Osteocyte (in vitro differentiated cells): Measurements from ENCODE around the gene RASAL1. TPM values are rescaled to one million over a fixed set of nuclear protein-coding genes. Genes with fewer than 3 reads are reported as not detected.

Experiments
- DNase-seq: peaks from one replicate; pipeline ENCODE4 v3.0.0; 2021; ENCODE audit warnings: mixed read lengths; ENCODE audit not compliant: unreplicated experiment; ENCODE audit errors: extremely low spot score
- H3K27ac Mint-ChIP-seq: one replicate; pipeline ENCODE4 v1.8.0; 2021; ENCODE audit warnings: mild to moderate bottlenecking, mixed read lengths; ENCODE audit not compliant: unreplicated experiment
- H3K27me3 Mint-ChIP-seq: one replicate; pipeline ENCODE4 v1.8.0; 2021; ENCODE audit warnings: mixed read lengths; ENCODE audit not compliant: unreplicated experiment
- H3K36me3 Mint-ChIP-seq: one replicate; pipeline ENCODE4 v1.8.0; 2021; ENCODE audit warnings: mixed read lengths; ENCODE audit not compliant: unreplicated experiment
- H3K4me1 Mint-ChIP-seq: one replicate; pipeline ENCODE4 v1.8.0; 2021; ENCODE audit warnings: mixed read lengths; ENCODE audit not compliant: unreplicated experiment
- H3K4me3 Mint-ChIP-seq: one replicate; pipeline ENCODE4 v1.8.0; 2021; ENCODE audit warnings: mild to moderate bottlenecking, moderate library complexity, mixed read lengths; ENCODE audit not compliant: unreplicated experiment
- H3K9me3 Mint-ChIP-seq: one replicate; pipeline ENCODE4 v1.8.0; 2021; ENCODE audit warnings: mixed read lengths; ENCODE audit not compliant: unreplicated experiment
- CTCF ChIP-seq: fragments of 200-600 bp; sonication (generic); IDR thresholded peaks from 2 replicates; pipeline ENCODE4 v1.5.0; 2021; ENCODE audit warnings: antibody characterized with exemption, mild to moderate bottlenecking, moderate library complexity
- microRNA-seq: library from miRNA; unstranded; fragments of <30 nt; microRNA quantifications from one replicate; pipeline ENCODE4 v1.1.0, GENCODE V29; 2020; ENCODE audit not compliant: unreplicated experiment
- total RNA-seq: library from RNA; stranded (reverse); gene quantifications from 2 replicates; pipeline ENCODE4 v1.2.1, GENCODE V29; 2021

Gene RASAL1
- total RNA-seq, 1 donor from 2014 or later = not detected

DNA sequence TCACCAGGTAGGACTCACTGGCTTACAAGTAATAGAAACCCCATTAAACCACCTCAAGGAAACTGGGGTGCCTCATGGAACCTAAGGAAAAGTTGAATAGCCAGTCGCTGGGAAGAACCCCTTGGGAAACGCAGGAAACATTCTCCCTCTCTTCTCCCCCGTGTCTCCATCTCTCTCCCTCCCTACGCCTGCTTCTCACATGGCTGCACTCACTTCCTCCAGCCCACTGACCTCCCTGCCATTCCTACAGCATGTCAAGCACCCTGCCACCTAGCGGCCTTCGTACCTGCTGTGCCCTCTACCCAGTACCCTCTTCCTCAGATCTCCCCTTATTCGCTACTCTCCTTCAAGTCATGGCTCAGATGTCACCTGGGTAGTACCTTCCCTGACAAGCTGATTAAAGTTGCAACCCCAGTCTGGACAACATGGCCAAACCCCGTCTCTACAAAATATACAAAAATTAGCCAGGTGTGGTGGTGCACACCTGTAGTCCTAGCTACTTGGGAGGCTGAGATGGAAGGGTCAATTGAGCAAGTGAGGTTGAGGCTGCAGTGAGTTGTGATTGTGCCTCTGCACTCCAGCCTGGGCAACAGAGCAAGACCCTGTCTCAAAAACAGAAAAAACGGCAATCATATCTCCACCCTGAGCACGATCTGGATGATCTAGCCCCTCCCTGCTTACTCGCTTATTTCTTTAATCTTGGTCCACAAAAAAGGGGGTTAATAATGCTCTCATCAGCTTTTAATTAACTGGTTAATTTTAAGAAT is 85.4 kb downstream of the RASAL1 start:
- no peaks in the 10 kb centered on the region for H3K36me3 Mint-ChIP-seq
- H3K9me3 Mint-ChIP-seq = no peaks in the 10 kb centered on the region
- no peaks in the 10 kb centered on the region for H3K4me1 Mint-ChIP-seq
- no peak for TF ChIP-seq CTCF
- no peak overlapping the region for H3K27ac Mint-ChIP-seq
- H3K4me3 Mint-ChIP-seq = no peak overlapping the region
- H3K27me3 Mint-ChIP-seq = peaks cover 50% of the 10 kb centered on the region
- DNase-seq = no peak

Small RNA genes lying within 50 kb of the gene (microRNA-seq; reads per million reads assigned to microRNA genes)
- gene MIR7106 = not detected

Other genes with a start within 250 kb of the RASAL1 start
- 0.48 TPM in 1 of 2 replicates, not detected in the other for gene OAS1, start 228.8 kb downstream of the RASAL1 start, total RNA-seq
- 0.13 TPM in 1 of 2 replicates, not detected in the other for gene OAS3, start 197.3 kb downstream of the RASAL1 start, total RNA-seq
- not detected in 2 replicates for gene OAS2, start 157.2 kb downstream of the RASAL1 start, total RNA-seq
- gene DTX1, start 79.0 kb downstream of the RASAL1 start, total RNA-seq = not detected in 2 replicates
- gene CFAP73, start 14.0 kb upstream of the RASAL1 start, total RNA-seq = not detected in 2 replicates
- gene DDX54, start 49.7 kb upstream of the RASAL1 start, total RNA-seq = 52.8 and 52.9 TPM in 2 replicates
- 19.9 and 20.5 TPM in 2 replicates for gene RITA1, start 50.0 kb upstream of the RASAL1 start, total RNA-seq
- 74.6 and 80.6 TPM in 2 replicates for gene TPCN1, start 85.7 kb upstream of the RASAL1 start, total RNA-seq
- 41.0 and 45.6 TPM in 2 replicates for gene SLC8B1, start 199.3 kb upstream of the RASAL1 start, total RNA-seq
- 103 and 109 TPM in 2 replicates for gene PLBD2, start 222.8 kb upstream of the RASAL1 start, total RNA-seq